ENCODE results near the gene EIF4G3. TPM values are rescaled to one million over a fixed set of nuclear protein-coding genes. Genes with fewer than 3 reads are reported as not detected.
"Not testable (repeated sequence)": the region's sequence is repeated elsewhere in the genome, so short reads cannot be mapped to it uniquely, and the experiment has no call there.

The EIF4G3 gene
- polyA plus RNA-seq, 1 donor, result 76.2 TPM

DNA sequence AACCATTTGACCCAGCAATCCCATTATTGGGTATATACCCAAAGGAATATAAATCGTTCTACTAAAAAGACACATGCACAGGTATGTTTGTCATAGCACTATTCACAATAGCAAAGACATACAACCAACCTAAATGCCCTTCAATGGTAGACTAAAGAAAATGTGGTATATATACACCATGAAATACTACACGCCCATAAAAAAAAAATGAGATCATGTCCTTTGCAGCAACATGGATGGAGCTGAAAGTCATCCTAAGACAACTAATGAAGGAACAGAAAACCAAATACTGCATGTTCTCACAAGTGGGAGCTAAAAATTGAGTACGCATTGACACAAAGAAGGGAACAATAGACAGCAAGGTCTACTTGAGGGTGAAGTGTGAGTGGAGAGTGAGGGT is 72.0 kb downstream of the EIF4G3 start:
- no peak for DNase-seq

- no peak for DNase-seq
Observed at GRCh38 chr1:21100481-21100921, 76.2 kb downstream of the EIF4G3 start.

- no peak for DNase-seq
Observed at GRCh38 chr1:21099869-21100131, 76.9 kb downstream of the EIF4G3 start.

DNA sequence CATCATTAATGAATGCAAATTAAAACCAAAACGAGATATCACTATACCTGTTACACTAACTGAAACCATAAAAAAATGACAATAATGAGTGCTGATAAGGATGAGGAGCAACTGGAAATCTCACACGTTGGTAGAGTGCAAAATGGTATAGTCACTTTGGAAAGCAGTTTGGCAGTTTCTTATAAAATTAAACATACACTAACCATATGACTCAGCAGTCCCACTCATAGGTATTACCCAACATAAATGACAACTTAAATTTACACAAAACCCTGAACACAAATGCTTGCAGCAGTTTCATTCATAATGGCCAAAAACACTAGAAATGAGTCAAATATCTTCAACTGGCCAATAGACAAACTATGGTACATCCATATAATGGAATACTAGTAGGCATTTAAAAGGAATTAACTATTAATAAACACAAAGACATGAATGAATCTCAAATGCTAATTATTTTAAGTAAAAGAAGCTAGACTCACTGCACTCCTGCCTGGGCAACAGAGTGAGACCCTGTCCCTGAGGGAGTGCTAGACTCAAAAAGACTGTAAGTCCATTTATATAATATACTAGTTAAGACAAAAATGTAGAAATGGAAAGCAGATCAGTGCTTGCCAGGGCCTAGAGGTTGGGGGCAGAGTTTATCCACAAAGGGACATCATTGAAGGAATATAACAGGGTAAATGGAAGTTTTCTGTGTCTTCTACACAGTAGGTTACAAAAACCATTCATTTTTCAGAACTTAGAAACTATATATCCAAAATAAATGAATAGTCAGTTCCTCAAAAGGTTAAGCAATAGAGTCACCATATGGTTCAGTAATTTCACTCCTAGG is 77.4 kb downstream of the EIF4G3 start:
- DNase-seq, result no peak

DNA sequence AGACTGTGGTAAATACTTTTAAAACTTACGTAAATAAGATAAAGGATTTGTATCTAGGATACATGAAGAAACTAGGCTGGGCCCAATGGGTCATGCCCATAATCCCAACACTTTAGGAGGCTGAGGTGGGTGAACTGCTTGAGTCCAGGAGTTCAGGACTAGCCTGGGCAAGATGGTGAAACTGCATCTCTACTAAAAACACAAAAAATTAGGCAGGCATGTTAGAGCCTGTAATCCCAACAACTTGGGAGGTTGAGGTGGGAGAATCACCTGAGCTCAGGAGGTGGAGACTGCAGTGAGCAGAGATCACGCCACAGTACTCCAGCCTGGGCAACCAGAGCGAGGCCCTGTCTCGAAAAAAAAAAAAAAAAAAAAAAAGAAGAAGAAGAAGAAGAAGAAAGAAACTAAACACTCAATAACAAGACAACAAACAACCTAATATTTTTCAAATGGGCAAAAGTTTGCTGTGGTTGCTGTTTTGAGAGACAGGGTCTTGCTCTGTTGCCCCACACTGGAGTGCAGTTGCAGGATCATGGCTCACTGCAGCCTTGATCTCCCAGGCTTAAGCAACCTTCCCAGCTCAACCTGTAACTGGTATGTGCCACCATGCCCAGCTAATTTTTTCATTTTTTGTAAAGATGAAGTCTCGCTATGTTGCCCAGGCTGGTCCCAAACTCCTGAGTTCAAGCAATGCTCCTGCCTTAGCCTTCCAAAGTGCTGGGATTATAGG is 78.3 kb downstream of the EIF4G3 start:
- DNase-seq, result no peak

DNA sequence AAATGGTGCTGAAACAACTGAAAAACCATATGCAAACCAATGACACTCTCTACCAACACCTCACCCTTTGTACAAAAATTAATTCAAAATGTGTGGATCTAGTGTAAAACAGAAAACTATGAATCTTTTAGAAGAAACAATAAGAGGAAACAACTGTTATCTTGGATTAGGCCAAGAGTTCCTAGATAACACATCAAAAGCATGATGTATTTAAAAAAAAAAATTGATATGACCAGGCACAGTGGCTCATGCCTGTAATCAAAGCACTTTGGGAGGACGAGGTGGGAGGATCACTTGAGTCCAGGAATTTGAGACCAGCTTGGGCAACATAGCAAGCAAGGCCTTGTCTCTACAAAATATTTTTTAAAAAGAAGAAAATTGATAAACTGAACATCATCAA is 79.0 kb downstream of the EIF4G3 start:
- DNase-seq, result no peak

GRCh38 chr1:21095976-21096375 is 80.7 kb downstream of the EIF4G3 start:
- no peak for DNase-seq

- not testable (repeated sequence) for DNase-seq
Observed at GRCh38 chr1:21094282-21094681, 82.4 kb downstream of the EIF4G3 start.

DNA sequence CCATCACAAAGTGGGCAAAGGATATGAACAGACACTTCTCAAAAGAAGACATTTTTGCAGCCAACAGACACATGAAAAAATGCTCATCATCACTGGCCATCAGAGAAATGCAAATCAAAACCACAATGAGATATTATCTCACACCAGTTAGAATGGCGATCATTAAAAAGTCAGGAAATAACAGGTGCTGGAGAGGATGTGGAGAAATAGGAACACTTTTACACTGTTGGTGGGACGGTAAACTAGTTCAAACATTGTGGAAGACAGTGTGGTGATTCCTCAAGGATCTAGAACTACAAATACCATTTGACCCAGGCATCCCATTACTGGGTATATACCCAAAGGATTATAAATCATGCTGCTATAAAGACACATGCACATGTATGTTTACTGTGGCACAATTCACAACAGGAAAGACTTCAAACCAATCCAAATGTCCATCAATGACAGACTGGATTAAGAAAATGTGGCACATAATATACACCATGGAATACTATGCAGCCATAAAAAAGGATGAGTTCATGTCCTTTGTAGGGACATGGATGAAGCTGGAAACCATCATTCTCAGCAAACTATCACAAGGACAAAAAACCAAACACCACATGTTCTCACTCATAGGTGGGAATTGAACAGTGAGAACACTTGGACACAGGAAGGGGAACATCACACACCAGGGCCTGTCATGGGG is 83.3 kb downstream of the EIF4G3 start:
- DNase-seq, result not testable (repeated sequence)

- DNase-seq, result not testable (repeated sequence)
Observed at GRCh38 chr1:21092545-21092944, 84.2 kb downstream of the EIF4G3 start.

DNA sequence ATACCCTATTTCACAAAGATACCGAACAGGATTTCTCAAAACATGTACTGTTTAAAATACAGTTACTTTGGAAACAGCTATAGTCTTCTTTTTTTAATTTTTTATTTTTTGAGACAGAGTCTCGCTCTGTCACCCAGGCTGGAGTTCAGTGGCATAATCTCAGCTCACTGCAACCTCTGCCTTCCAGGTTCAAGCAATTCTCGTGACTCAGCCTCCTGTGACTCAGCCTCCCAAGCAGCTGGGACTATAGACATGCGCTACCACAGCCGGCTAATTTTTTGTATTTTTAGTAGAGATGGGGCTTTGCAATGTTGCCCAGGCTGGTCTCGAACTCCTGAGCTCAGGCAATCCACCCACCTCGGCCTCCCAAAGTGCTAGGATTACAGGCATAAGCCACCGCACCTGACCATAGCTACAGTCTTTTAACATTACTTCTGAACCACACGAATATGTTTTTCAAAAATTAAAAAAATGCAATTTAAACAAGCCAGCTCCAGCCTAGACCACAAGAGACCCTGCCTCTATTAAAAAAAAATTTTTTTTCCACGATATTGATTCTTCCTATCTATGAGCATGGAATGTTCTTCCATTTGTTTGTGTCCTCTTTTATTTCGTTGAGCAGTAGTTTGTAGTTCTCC is 85.5 kb downstream of the EIF4G3 start:
- not testable (repeated sequence) for DNase-seq

GRCh38 chr1:21090463-21090862 is 86.2 kb downstream of the EIF4G3 start:
- DNase-seq, result no peak

- DNase-seq, result no peak
Observed at GRCh38 chr1:21089731-21090130, 87.0 kb downstream of the EIF4G3 start.

DNA sequence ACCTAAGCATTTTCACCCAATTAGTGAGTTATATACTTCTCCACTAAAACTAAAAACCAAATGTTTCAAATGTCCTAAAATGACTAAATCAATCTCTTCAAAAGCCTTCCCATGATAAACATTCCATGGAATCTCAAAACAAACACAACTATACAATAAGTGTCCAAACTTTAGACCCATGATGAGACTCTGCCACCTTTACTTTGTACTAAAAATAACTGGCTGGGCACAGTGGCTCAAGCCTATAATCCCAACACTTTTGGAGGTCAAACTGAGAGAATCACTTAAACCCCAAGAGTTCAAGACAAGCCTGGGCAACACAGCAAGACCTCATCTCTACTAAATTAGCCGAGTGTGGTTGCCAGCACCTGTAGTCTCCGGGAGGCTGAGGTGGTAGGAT is 87.4 kb downstream of the EIF4G3 start:
- no peak for DNase-seq

DNA sequence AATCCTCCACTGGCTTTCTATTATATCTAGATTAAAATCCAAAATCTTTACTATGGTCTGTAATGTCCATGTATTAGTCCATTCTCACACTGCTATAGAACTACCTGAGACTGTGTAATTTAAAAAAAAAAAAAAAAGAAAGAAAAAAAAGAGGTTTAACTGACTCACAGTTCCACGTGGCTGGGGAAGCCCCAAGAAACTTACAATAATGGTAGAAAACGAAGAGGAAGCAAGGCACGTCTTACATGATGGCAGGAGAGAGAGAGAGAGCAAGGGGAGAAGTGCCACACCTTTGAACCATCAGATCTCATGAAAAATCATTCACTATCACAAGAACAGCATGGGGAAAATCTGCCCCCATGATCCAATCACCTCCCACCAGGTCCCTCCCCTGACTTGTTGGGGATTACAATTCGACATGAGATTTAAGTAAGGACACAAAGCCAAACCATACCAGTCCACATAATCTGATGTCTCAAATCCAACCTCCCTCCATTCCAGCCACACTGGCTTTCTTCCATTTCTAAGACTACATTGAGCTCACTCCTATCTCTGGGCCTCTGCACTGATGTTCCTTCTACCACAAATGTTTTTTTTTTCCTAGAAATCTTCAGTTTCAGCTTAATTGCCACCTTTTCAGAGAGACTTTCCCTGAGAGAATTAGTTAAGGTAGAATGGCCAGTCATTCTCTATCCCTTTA is 92.4 kb downstream of the EIF4G3 start:
- no peak for DNase-seq

DNA sequence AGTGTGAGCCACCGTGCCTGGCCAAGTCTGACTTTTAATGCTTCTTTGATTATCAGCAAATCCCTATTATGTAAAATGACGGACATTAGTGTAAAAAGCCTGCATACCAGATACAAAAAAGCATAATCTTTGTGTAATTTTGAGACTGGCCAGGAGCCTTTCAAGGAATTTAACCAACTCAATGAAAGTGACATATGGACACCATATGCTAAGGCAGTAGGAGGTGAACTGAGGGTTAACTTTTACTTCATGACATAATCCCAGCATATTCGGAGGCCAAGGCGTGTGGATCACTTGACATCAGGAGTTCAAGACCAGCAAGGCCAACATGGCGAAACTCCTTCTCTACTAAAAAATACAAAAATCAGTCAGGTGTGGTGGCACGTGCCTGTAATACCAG is 94.6 kb downstream of the EIF4G3 start:
- DNase-seq, result no peak

DNA sequence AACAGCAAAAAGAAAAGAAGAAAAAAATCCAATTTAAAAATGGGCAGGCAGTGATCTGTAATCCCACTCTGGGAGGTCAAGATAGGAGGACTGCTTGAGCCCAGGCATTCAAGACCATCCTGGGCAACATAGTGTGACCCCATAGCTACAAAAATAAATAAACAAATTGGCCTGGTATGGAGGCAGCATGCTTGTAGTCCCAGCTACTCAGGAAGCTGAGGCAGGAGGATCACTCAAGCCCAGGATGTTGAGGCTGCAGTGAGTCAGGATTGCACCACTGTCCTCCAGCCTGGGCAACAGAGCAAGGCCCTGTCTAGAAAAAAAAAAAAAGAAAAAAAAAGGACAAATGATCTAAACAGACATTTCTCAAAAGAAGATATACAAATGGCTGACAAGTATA is 99.6 kb downstream of the EIF4G3 start:
- DNase-seq, result no peak

- no peak for DNase-seq
Observed at GRCh38 chr1:21072721-21073120, 104.0 kb downstream of the EIF4G3 start.

DNA sequence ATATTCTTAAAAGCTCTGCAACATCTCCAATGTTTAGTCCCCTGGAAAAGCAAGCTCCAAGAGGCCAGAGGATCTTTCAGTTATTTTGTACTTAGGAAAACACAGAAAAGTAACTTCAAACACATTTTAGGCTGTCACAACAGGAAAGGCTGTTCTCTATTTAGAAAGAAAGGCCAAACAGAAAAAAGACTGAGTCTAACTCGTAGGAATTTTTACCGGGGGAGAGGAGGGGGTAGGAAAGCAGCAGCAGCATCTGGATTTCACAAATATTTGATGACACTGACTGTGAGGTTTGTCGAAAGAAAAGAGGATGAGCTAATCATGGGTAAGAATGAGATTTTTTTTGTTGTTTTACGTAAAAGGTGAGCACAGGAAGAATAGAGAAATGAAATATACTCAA is 107.1 kb downstream of the EIF4G3 start:
- DNase-seq, result peak; percentile 27

DNA sequence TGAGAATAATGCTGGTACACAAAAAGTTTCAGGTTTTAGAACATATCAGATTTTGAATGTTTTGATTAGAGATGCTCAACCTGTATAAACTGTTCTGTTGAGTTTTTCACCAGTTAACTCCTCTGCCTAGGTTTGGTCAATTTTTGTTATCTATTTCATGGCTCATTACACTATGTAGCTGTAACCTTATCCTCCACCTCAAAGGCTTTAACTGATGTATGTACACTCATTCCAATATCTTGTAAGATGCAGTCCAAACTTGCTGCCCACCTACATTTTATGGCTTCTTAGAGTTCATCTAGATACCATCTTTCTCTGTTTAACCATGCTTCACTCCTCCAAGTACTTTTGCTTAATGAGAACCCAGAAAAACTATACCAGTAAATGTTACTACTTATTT is 107.8 kb downstream of the EIF4G3 start:
- DNase-seq, result no peak

DNA sequence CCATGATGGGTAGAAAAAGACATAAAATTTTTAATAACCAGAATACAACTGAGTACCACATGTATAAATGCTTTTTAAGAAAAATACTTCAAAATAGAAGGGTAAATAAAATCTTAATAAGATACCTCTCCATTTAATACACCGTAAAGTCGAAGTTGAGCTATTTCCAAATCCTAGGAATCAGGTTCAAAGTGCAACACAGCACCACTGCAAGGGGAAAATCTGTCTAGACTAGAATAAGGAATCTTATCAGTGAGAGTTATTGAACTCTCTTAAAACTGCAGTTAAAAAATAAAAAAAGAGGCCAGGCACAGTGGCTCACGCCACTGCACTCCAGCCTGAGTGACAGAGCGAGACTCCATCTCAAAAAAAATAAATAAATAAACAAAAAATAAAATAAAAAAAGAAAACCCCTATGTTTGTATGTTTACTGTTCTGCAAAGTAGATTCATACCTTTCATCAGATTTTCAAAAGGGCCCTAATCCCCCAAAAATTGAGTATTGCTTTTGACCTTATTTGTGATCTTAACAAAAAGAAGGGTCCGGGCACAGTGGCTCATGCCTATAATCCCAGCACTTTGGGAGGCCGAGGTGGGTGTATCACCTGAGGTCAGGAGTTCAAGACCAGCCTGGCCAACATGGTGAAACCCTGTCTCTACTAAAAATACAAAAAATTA is 109.0 kb downstream of the EIF4G3 start:
- DNase-seq, result no peak

Measured in left kidney (tissue), 2 donors.